HT1080 (cell line): ENCODE measurements around the gene PRADC1. TPM values are rescaled to one million over a fixed set of nuclear protein-coding genes. Genes with fewer than 3 reads are reported as not detected.

ENCODE experiments used
- DNase-seq: peaks from one replicate; pipeline ENCODE4 v3.0.0-alpha.2; 2015; ENCODE audit warnings: low read depth
- total RNA-seq: library from RNA; depleted of rRNA; stranded (reverse); fragments of >200 nt; shearing (Covaris generic); gene quantifications from 2 replicates; pipeline ENCODE4 v1.2.3, GENCODE V29; 2014

Gene PRADC1
- total RNA-seq, 1 experiment from 2014 or later, result 64.3 TPM

- no peak for DNase-seq
Observed at GRCh38 chr2:73259276-73259675, 26.2 kb upstream of the PRADC1 start.

DNA sequence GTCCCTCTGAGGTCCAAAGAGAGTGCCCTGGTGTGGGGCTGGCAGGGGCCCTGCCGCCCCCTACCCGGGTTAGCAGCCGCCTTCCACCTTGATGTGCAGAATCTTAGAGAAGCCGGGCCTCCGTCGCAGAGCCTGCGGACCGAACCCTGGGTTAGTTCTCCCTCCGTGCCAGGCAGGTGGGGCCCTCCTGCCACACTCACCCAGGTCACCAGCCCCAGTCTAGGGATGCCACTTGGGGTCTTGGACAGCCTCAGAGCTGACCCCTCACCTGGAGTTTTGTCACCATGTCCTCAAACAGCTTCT, 25.8 kb upstream of the PRADC1 start:
- no peak for DNase-seq

- no peak for DNase-seq
Observed at GRCh38 chr2:73258186-73258912, 25.3 kb upstream of the PRADC1 start.

DNA sequence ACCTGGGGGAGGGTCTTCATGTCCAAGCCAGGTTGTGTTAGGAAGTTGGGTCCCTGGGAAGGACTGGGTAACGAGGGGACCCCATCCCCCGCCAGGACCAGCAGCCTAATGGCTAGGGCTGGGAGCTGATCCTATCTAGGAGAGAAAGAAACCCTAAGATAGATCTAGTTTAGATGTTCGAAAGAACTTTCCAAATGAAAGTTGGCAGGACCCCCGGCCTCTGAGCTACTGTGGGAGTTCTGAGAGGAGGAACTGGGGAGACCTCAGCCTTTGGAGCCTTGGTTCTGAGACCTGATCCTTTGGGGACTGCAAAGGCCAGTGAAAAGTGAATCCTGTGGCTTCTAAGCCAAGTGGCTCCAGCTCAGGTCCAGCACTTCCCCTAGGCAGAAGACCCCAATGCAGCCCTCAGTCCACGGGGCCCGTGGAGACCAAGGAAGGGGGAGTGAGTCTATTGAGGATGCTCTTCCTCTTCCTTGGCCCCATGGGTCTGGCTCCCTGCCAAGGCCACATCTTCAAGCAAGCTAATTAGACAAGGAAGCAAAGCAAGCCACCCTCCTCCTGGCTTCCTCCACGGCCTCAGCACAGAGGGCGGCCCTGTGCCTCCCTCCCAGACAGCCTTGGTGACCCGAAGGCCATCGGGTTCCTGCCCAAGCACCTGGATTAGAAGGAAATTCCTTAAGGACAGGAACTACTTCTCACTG, 24.5 kb upstream of the PRADC1 start:
- no peak for DNase-seq

DNA sequence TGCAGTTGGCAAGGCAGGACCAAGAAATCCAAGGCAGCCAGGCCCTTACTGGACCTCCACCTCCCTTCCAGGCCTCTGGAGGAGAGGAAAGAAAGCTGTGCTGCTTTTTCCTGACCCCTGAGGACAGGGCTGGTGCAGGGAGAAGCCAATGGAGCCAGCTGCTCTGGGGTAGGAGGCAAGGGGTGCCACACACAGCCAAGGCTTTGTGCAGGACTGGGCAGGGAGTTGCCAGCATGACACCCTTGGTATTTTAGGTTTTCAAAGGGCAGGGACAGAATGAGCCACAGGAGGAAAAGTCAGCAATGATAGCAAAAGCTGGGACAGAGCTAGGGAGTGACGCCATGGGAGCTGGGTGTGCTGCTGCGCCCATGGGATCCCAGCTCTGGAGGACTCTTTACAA, 24.0 kb upstream of the PRADC1 start:
- DNase-seq, result no peak

DNA sequence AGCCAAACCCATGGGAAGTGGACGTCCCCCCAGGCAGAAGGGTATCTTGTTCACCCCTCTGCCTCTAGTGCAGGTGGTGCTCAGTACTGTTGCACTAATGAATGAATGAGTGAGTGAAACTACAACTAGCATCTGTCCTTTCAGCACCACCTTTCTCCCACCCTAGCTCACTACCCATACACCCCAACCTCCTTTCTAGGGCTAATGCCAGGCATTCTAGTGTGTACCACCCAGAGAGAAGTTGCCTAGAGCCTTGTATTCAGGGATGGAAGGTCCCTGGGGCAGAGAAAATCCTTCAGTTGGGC, 23.5 kb upstream of the PRADC1 start:
- DNase-seq, result no peak

GRCh38 chr2:73255907-73256617, 23.0 kb upstream of the PRADC1 start:
- no peak for DNase-seq

- DNase-seq, result no peak
Observed at GRCh38 chr2:73255007-73255644, 22.1 kb upstream of the PRADC1 start.

GRCh38 chr2:73254343-73255006, 21.4 kb upstream of the PRADC1 start:
- no peak for DNase-seq

DNA sequence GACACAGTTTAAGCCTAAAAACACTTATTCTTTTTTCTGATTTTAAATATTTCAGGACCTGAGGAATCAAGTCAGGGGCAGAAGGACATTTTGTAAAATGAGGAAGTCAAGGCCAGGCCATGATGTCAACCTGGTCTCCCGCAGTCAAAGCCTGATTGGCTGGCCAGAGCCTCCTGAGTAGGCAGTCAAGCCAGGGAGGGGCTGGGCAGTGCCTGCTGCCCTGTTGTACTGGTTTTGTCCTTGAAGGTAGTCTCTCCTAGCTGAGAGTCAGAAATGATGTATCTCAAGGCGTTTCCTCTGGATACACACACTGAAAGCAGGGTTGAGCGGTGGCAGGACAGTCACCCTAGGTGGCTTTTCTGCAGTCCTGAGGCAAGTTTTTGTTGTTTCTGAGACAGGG, 20.9 kb upstream of the PRADC1 start:
- DNase-seq, result no peak

DNA sequence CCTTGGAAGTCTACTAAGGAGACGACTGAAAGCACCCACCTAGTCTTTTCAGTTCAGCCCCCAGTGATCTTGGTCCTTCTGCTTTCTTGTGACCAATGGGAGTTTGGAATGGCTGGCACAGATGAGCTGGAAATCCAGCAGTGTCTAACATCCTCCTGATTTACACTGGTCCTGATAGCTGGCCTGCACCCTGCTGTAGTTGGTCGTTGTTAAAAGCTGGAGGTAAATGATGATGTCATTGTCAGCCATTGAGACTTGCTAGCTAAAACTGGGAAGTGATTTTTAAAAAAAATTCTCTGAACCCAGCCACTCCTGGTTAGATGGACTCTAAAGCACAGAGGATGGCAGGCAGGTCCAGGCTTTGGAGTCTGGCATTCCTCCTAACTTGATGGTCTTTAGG, 20.4 kb upstream of the PRADC1 start:
- DNase-seq, result no peak

GRCh38 chr2:73252238-73253027, 19.4 kb upstream of the PRADC1 start:
- DNase-seq, result no peak

GRCh38 chr2:73250872-73251846, 18.1 kb upstream of the PRADC1 start:
- no peak for DNase-seq

DNA sequence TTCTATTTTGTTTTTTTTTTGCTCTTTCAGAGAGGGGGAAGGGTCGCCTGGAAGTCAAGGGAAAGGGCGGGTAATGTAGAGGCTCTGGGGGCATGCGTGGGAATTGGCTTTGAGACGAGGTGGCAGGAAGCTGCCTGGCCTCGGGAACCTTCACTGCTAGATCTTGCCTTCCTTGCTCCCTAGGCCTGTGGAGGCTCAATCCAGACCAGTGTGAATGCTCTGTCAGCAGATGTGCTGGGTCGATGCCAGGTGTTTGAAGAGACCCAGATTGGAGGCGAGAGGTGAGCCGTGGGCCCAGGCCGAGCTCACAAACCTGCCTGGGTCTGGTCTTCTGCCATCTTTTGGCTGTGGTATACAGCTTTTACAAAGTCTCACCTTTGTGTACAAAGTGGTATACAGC, 16.6 kb upstream of the PRADC1 start:
- DNase-seq, result no peak

- no peak for DNase-seq
Observed at GRCh38 chr2:73246850-73247249, 13.8 kb upstream of the PRADC1 start.

GRCh38 chr2:73244580-73244979, 11.5 kb upstream of the PRADC1 start:
- no peak for DNase-seq

DNA sequence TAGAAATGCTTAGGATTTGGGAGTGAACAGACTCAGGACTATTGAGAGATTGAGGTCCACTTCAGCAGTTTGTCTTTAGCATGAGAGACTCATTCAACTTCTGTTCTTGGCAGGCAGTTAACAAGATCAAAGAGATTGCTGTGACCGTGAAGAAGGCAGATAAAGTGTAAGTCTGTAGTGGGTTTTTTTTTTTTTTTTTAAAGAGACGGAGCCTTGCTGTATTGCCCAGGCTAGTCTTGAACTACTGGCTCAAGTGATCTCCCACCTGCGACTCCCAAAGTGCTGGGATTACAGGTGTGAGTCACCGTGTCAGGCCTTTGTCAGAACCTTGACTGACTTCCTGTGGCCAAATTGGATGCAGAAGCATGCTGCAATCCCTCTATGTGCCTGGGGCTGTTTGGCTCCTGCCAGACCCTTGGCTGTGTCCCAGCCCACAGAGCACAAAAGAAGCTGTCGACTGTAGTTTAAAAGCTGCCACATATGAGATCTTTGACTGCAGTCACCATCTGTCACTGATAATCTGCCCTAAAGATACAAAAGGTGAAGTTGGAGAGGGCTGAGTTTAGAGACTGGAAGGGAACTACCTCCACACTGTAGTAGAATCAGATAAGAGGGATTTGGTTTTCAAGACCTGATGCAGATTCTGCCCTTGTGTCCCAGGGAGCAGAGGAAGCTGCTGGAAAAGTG, 11.0 kb upstream of the PRADC1 start:
- peak; percentile 69 for DNase-seq

DNA sequence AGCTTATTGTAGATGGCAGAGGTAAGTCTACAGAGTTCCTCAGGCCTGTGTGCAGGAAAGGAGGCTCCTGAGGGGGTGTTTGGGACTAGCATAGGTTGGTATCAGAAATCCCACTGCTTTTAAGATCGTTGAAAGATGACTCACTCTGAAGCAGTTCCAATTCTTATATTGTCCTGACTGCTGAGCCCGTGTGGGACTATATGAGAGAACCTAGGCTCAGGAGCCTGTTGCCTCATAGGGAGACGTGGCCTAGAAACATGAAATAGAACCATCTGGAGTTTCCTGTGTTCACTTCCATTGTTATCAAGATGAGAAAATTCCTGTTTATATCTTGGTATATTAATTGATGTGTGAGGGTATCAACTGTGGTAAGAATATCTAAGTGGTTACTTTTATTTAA, 6.7 kb upstream of the PRADC1 start:
- peak; percentile 52 for DNase-seq

GRCh38 chr2:73238976-73239375, 5.9 kb upstream of the PRADC1 start:
- DNase-seq, result no peak
